Measurements from ENCODE around the gene PDE4D.

PDE4D gene

GRCh38 chr5:59272809-59273427, 620.6 kb downstream of the PDE4D start:
- no peak for DNase-seq

DNA sequence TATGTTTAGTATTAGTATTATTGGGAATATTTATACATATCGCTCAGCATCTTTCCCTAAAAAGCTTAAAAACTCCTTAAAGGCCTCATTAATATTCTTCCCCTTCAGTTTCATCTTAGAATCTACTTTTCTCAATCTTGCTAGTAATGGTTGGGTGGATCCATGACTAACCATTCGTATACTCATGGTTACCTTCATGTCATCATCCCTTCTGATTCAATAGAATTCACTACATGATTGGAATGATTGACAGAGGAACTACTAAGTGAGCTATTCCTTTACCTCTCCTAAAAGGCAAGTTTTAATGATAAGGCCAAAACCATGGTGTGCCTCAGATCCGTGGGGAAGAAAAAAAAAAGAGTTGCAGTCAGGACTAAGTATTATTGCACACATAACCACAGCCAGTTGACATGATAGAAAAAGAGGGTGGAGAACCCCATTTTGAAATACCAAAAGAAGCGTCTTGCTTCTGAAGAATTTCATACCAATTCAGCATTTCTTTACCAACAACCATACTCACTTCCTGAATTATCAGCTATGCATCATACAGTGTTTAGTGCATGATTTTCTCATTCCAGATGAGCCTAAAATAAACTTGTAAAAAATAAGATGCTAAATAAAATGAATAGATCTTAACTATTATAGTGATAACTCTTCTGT, 624.6 kb downstream of the PDE4D start:
- DNase-seq: no peak

GRCh38 chr5:59267033-59267432, 626.5 kb downstream of the PDE4D start:
- DNase-seq: no peak

DNA sequence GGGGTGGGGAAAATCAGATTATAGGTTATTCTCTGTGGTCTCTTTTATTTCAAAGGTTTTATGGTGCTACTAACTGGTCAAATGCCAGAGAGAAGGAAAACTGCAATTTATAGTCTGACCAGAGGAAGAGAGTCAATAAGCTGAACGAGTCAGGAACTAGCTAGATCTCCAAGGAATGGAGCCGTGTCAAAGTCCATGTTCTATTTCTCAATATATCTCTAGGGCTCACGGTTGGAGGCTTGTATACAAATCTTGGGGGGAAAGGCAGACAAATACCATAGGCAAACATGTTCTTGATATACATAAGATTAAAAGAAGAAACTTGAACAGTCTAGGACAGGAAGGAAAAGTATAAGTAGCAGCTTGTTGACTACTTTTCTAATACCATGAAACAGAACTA, 627.1 kb downstream of the PDE4D start:
- DNase-seq: no peak

- no peak for DNase-seq
Measured at GRCh38 chr5:59264639-59265245, 628.8 kb downstream of the PDE4D start.

- no peak for DNase-seq
Measured at GRCh38 chr5:59264013-59264412, 629.5 kb downstream of the PDE4D start.

DNA sequence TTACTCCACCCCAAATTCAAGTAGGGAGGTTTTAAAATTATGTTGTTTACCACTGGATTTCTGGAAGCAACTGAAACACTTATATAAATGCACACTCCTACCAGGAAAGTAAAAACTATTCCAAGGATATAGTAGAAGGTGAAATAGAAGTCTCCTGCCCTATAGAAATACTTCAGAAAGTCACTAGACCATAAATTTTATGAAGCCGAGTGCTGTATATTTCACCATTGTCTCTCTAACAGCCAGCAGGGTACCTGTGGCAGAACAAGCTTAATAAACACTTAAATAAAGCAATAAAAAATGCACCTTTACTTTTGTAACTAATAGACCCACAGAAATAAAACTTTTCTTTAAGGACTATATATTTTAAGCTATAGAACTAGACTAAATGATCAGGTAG, 631.6 kb downstream of the PDE4D start:
- DNase-seq: no peak

DNA sequence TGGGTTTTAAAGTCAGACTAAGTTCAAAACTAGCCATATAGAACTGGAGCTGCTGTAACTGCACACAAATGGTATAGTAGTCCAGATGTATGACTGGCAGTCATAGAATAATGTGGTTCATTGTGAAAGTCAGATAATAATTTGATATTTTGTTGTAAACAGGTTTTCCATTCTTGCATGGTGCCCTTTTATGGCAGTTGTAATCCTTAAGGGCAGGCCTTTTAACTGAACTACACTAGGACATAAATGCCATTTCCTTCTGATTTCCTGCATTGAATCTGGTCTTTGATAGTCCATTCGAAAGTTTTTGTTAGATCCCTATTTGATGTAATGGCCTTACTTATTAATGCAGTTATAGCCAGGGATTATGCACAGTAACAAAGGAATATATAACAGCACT, 632.6 kb downstream of the PDE4D start:
- DNase-seq: no peak

DNA sequence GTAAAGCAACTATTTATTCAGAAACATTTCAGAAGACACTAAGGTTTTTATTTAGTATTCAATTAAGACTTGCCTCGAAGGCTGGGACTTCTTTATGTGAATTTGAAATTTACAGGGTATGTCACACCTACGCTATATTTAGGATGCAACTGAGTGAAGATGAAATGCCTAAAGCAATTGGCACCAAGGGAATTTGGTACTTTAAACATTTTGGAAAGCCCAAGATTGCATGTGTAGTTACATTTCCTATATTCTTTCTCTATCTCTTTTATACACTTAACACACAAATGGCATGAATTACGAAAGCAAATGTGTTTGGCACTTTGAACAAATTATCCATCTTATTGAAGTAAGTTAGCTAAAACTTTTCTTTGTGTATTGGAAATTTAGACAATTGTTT, 633.3 kb downstream of the PDE4D start:
- DNase-seq: no peak

DNA sequence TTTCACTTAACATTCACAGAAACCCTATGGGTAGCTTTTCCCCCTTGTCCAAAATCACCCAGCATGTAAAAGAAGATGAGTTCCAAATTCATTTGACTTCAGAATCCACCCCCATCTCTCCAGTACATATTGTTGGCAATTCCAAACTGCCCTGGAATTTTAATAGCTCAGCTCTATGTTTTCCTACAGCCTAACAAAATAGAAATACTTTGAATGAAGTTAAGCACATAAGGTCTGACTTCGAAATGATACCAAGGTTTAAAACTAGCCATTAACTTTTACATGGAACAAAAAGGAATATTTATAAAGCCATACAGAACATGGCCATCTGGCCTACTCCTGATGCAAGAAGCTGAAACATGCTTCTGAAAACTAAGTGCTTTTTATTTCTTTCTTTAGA, 634.3 kb downstream of the PDE4D start:
- no peak for DNase-seq

DNA sequence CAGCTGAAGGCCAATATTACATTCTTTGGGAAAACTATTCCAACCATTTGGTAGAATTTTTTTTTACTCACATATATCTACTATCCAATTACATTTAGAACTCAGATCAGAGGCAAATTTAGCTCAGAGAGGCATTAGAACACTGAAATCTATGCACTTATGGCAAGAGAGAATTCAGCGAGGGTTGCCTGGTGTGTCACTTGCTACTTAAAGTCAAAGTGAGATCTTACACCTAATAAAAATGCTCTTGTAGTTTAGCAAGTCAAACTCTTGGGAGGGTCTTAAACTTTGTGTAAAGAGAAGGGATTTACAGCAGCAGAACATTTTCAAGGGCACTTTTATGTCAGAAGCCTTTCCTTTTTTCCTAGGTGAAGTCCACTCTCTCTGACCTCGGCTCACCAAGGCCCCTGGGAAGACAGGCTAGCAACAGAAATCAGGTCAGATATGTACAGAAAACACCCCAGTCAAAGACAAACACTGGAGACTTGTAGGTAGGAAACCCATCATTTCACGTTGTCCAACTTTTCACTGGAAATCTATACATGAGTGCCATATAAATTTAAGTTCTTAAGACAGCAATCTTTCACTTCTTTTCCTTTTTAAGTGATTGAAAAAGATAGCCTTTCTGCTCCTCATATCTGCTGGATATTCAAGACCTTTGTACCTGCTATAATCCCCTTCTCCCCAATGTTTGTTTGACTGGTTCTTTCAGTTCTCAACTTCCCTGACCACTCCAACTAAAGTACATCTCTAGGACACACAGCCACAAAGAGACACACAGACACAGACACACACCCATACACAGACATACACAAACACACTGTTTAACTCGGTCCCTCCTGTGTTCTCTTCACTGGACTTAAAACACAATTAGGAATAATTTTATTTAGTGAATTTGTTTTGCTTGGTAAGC, 635.8 kb downstream of the PDE4D start:
- no peak for DNase-seq

DNA sequence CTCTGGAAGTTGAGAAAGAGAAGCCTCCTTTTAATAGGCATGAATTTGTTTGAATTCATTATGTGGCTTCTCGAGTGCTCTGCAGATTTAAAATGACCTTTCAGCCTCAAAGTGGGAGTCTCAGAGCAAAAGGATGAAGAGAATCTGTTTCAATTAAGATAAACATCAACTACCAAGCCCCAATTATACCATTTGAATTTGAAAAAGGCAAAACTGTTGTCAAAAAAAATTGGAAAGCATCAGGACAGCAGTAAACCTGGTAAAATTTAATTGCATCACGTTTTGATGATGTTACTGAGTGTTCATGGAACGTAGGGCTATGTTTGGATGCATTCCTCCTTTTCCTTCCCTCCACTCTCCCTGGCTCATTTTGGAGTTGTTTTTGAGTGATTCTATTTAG, 637.2 kb downstream of the PDE4D start:
- DNase-seq: no peak

GRCh38 chr5:59254055-59254687, 639.4 kb downstream of the PDE4D start:
- no peak for DNase-seq

- DNase-seq: no peak
Measured at GRCh38 chr5:59253625-59254024, 639.9 kb downstream of the PDE4D start.

DNA sequence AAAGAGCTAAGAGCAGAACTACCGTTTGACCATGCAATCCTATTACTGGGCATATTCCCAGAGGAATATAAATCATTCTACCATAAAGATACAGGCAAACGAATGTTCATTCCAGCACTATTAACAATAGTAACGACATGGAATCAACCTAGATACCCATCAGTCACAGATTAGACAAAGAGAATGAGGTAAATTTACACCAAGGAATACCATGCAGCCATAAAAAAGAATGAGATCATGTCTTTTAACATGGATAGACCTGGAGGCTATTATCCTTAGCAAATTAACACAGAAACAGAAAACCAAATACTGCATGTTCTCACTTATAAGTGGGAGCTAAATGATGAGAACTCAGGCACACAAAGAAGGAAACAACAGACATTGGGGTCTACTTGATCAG, 641.9 kb downstream of the PDE4D start:
- DNase-seq: no peak

DNA sequence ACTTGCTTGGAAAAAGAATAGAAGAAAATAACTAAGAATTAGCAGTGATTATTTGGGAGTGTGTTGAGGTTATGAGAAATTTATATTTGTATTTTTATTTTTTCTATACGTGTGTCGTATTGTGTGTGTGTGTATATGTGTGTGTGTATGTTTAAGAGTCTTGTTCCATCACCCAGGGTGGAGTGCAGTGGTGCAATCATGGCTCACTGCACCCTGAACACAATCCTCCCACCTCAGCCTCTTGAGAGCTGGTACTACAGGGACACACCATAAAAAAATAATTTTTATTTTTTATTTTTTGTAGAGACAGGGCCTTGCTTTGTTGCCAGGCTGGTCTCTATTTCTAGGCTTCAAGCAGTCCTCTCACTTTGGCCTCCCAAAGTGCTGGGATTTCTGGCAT, 643.8 kb downstream of the PDE4D start:
- no peak for DNase-seq

- no peak for DNase-seq
Measured at GRCh38 chr5:59249160-59249559, 644.4 kb downstream of the PDE4D start.

- DNase-seq: no peak
Measured at GRCh38 chr5:59246882-59247281, 646.6 kb downstream of the PDE4D start.

GRCh38 chr5:59246145-59246869, 647.2 kb downstream of the PDE4D start:
- DNase-seq: no peak

DNA sequence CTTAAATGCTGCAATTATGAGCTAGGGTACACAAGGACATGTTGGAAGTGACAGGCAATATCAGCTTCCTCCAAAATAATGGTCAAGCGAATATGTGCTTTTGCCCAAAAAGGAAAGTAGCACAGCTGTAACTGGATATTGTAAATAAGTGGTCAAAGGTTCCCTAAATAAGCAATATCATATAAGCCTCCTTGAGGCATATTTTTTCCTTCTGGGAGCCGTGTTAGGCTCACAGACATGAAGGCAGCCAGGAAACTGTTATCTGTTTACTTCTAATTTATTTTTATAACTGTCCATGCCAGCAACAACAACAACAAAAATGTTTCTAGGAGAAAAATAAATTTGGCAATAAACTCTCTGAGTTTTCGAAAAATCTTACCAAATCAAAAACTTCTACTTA, 648.3 kb downstream of the PDE4D start:
- DNase-seq: no peak

DNA sequence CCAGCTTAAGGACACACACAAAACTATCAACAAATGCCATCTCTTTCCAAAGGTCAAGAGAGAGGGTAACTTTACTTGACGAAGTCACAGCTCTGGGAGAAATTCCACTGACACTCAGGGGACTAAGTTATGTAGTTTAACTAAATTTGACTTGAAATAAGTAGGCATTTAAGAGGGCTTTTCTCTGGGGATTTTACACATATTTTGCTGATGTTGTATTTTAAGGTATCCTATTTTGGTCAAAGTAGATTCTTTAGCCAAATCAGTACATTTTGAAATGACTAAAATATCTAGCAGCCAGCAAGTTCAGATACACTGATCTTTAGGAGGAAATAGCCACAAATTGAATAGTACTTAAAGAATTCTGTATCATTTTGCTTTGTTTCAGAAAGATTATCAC, 652.0 kb downstream of the PDE4D start:
- DNase-seq: no peak

DNA sequence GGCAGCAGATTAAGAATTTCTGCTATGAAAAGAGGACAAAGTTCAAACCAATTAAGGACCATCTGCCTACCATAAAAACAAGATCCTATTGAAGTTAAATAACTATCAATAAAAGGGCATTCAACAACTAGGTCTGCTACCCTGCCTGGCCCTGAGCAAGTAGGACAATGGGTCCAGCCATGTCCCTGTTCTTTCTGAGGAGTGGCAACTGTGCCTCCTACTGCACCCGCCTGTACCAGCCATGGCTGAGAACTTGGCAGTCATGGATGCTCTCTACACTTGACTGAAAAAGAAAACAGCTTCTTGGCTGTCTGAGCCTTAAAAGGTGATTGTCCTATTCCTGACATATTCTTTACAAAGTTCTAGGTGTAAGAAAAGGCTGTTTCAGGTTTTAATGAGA, 652.4 kb downstream of the PDE4D start:
- DNase-seq: no peak

Data from retina (tissue), 1 donor.